Erythroblast (primary cell): ENCODE measurements around the gene SLC46A1.

Experiments used
- GATA1 ChIP-seq: IDR thresholded peaks from 2 replicates; pipeline ENCODE4 v1.6.1; 2011; ENCODE audit warnings: low read depth, mild to moderate bottlenecking, control low read depth, low read length, moderate library complexity
- POLR2A ChIP-seq: IDR thresholded peaks from 2 replicates; pipeline ENCODE4 v1.6.1; 2011; ENCODE audit warnings: mild to moderate bottlenecking, low read length

DNA sequence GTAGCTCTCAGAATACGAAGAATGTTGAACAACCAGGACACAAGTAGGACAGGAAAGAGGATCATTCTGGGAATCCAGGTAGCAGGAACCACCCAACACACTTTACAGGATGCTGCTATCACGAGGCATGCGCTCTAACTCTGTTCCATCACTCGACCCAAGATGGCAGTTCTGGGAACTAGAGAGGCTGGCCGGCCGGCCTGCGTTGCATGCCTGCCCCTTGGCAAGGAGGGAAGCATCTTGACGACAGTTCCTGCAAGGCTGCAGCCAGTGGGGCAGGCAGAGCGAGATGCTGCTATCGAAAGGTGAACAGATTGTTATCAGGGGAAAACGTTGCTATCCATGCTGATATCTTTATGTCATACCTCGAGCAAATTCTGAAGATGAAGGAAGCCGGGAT, 19.2 kb upstream of the SLC46A1 start:
- TF ChIP-seq POLR2A: no peak
- TF ChIP-seq GATA1: no peak
